Dendritic cell treated with granulocyte-macrophage colony-stimulating factor and Interleukin-4, amounts not matched to agents 40 ng/mL and 50 ng/mL, for 4 days (primary cell): Measurements from ENCODE around the gene LBP.
"Not testable (repeated sequence)": the region's sequence is repeated elsewhere in the genome, so short reads cannot be mapped to it uniquely, and the experiment has no call there.

Source experiments
- H3K27ac Mint-ChIP-seq: one replicate; pipeline ENCODE4 v1.8.0; 2022; ENCODE audit warnings: mild to moderate bottlenecking, mixed read lengths
- H3K27me3 Mint-ChIP-seq: one replicate; pipeline ENCODE4 v1.8.0; 2022; ENCODE audit warnings: mild to moderate bottlenecking, mixed read lengths
- H3K36me3 Mint-ChIP-seq: one replicate; pipeline ENCODE4 v1.8.0; 2022; ENCODE audit warnings: low read depth, mixed read lengths
- H3K4me1 Mint-ChIP-seq: one replicate; pipeline ENCODE4 v1.8.0; 2022; ENCODE audit warnings: low read depth, mixed read lengths
- H3K4me3 Mint-ChIP-seq: one replicate; pipeline ENCODE4 v1.8.0; 2022; ENCODE audit warnings: mild to moderate bottlenecking, moderate library complexity, mixed read lengths
- H3K9me3 Mint-ChIP-seq: one replicate; pipeline ENCODE4 v1.8.0; 2022; ENCODE audit warnings: mixed read lengths
- intact Hi-C: fragments of 100-400 bp; cut with micrococcal nuclease; formaldehyde crosslinking; loops from one replicate; pipeline ENCODE4 v1.15.0; 2022

The LBP gene

GRCh38 chr20:38331814-38332213, 14.5 kb upstream of the LBP start:
- Mint-ChIP-seq H3K4me1 (no peaks in the 10 kb centered on the region), H3K27me3 (peaks cover 40% of the 10 kb centered on the region), H3K36me3 (no peaks in the 10 kb centered on the region), H3K4me3 (no peak overlapping the region), H3K9me3 (no peaks in the 10 kb centered on the region), H3K27ac (no peak overlapping the region)
- intact Hi-C loops: no loop called here

DNA sequence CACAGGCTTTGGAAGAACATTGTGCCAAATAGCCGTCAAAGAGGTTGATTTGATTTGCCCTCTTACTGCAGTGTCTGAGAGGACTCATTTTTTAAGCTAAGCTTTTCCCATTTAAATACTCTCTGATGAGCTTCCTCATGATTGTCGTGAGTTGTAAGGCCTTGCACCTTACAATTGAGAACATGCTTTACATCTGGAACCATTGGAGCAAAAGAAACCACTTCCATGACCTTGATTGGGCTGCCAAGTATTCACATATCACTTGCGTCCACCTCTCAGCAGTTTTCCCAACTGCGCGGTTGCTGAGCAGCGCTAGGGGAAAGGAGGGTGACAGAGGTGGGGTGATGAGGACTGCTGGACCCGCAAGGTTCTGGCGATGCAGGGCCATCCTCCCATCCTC, 12.3 kb upstream of the LBP start:
- Mint-ChIP-seq H3K27ac (no peak overlapping the region), H3K4me1 (no peaks in the 10 kb centered on the region), H3K9me3 (peaks cover 12% of the 10 kb centered on the region), H3K4me3 (no peak overlapping the region), H3K27me3 (peaks cover 47% of the 10 kb centered on the region), H3K36me3 (peaks cover 8% of the 10 kb centered on the region)
- intact Hi-C loops: no loop called here

- Mint-ChIP-seq H3K4me1 (no peaks in the 10 kb centered on the region), H3K27ac (no peak overlapping the region), H3K36me3 (peaks cover 8% of the 10 kb centered on the region), H3K4me3 (no peak overlapping the region), H3K27me3 (peaks cover 50% of the 10 kb centered on the region), H3K9me3 (peaks cover 12% of the 10 kb centered on the region)
- intact Hi-C loops: loop anchor here (1.0 kb wide), 1 partner anchor 72 kb away; no protein-coding TSS in a partner anchor
Observed at GRCh38 chr20:38336726-38337125, 9.6 kb upstream of the LBP start.

GRCh38 chr20:38337561-38338140, 8.6 kb upstream of the LBP start:
- Mint-ChIP-seq H3K4me1 (no peaks in the 10 kb centered on the region), H3K9me3 (peaks cover 12% of the 10 kb centered on the region), H3K36me3 (peaks cover 8% of the 10 kb centered on the region), H3K4me3 (no peak overlapping the region), H3K27ac (no peak overlapping the region), H3K27me3 (peaks cover 47% of the 10 kb centered on the region)
- intact Hi-C loops: loop anchor here (1.0 kb wide), 1 partner anchor 71 kb away; no protein-coding TSS in a partner anchor

DNA sequence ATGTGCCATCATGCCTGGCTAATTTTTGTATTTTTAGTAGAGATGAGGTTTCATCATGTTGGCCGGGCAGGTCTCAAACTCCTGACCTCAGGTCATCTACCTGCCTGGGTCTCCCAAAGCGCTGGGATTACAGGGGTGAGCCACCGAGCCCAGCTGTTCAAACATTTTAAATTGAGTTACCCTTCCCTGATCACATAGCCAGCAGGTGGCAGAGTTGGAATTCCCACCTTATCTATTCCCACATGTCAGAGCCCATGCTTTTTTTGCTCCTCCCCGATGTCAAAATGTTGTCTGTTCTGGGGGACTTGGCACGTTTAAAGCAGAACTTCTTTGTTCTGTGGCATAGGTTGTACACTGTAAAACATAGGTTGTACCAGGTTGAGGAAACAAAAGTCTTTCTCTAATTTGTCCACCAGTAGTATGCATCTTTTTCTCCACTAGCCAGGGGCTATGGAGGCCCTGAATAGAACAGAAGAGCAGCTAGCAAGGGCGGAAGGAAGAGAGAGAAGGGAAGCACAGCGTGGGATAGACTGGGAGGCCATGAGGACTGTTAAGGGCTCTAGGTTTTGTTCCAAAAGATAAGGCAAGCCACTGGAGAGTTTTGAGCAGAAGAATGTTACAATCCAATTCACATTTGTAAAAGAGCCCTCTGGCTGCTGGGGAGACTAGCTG, 7.3 kb upstream of the LBP start:
- Mint-ChIP-seq H3K4me1 (no peaks in the 10 kb centered on the region), H3K4me3 (no peak overlapping the region), H3K36me3 (peaks cover 8% of the 10 kb centered on the region), H3K27me3 (peaks cover 48% of the 10 kb centered on the region), H3K9me3 (peaks cover 12% of the 10 kb centered on the region), H3K27ac (no peak overlapping the region)
- intact Hi-C loops: no loop called here

GRCh38 chr20:38339521-38339896, 6.8 kb upstream of the LBP start:
- intact Hi-C loops, H3K4me1 Mint-ChIP-seq, H3K27ac Mint-ChIP-seq, H3K4me3 Mint-ChIP-seq, H3K36me3 Mint-ChIP-seq: not testable (repeated sequence)
- Mint-ChIP-seq H3K9me3 (peaks cover 12% of the 10 kb centered on the region), H3K27me3 (peaks cover 48% of the 10 kb centered on the region)

DNA sequence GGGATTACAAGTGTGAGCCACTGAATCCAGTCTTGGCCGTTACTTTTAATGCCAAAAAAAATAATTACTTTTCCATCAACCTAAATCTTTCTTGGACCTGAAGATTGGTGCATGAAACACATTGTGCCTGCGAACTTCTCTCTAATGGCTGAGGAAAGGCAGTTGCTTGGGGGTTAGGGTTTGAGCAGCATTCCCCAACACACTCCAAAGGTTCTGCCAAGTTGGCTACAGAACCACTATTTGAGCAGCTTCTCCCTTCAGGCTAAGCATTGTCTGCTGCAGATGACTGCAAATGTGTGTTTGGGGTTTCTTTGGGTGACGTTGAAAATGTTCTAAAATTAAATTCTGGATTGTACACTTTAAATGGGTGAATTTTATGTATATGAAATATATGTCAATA, 6.3 kb upstream of the LBP start:
- H3K27ac Mint-ChIP-seq: no peak overlapping the region
- H3K9me3 Mint-ChIP-seq: peaks cover 12% of the 10 kb centered on the region
- peaks cover 50% of the 10 kb centered on the region for H3K27me3 Mint-ChIP-seq
- intact Hi-C loops: no loop called here
- H3K4me1 Mint-ChIP-seq: no peaks in the 10 kb centered on the region
- no peak overlapping the region for H3K4me3 Mint-ChIP-seq
- H3K36me3 Mint-ChIP-seq: peaks cover 8% of the 10 kb centered on the region

DNA sequence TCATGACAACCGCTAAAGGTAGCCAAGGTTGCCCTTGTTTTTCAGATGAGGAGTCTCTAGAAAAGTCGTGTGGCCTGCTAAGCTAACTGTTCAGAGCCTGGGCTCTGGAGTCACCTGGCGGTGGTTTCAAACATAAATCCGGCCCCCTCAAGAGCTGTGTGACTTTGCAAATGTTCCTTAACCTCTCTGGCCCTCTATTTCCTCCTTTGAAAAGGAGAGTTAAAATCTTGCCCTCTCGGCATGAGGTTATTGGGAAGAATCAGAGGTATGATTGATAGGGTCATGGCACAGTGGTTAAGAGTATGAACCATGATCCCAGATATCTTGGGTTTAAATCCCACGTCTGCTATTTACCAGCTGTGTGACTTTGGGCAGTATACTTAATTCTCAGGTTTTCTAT, 5.6 kb upstream of the LBP start:
- Mint-ChIP-seq H3K27me3 (peaks cover 45% of the 10 kb centered on the region), H3K9me3 (peaks cover 12% of the 10 kb centered on the region), H3K4me1 (no peaks in the 10 kb centered on the region), H3K4me3 (no peak overlapping the region), H3K27ac (no peak overlapping the region), H3K36me3 (peaks cover 8% of the 10 kb centered on the region)
- intact Hi-C loops: no loop called here

DNA sequence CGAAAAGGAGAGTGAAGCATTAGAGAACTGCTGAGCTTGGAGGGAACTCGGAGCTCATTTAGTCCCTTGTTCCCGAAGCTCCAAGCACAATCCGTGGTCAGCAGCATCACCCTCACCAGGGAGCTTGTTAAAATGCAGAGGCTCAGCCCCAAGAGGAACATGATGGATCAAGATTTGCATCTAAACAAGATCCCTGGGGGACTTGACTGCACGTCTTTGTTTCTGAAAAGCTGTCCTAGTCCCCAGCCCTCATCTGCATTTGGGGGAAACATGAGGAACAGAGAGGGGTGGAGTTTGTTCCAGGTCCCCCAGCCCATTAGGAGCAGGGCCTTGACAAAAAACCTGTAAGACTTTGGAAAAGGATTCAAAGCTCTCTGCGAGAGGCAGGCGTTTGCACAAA, 4.1 kb upstream of the LBP start:
- peaks cover 12% of the 10 kb centered on the region for H3K9me3 Mint-ChIP-seq
- H3K27ac Mint-ChIP-seq: no peak overlapping the region
- H3K27me3 Mint-ChIP-seq: peaks cover 37% of the 10 kb centered on the region
- intact Hi-C loops: no loop called here
- no peak overlapping the region for H3K4me3 Mint-ChIP-seq
- H3K4me1 Mint-ChIP-seq: no peaks in the 10 kb centered on the region
- H3K36me3 Mint-ChIP-seq: peaks cover 8% of the 10 kb centered on the region

GRCh38 chr20:38342713-38343310, 3.5 kb upstream of the LBP start:
- intact Hi-C loops: no loop called here
- Mint-ChIP-seq H3K36me3 (peaks cover 5% of the 10 kb centered on the region), H3K4me3 (no peak overlapping the region), H3K9me3 (peaks cover 8% of the 10 kb centered on the region), H3K27me3 (peaks cover 35% of the 10 kb centered on the region), H3K27ac (no peak overlapping the region), H3K4me1 (no peaks in the 10 kb centered on the region)

- no peak overlapping the region for H3K4me3 Mint-ChIP-seq
- H3K4me1 Mint-ChIP-seq: no peaks in the 10 kb centered on the region
- H3K27me3 Mint-ChIP-seq: peaks cover 29% of the 10 kb centered on the region
- H3K9me3 Mint-ChIP-seq: peaks cover under 1% of the 10 kb centered on the region
- intact Hi-C loops: no loop called here
- no peak overlapping the region for H3K27ac Mint-ChIP-seq
- no peaks in the 10 kb centered on the region for H3K36me3 Mint-ChIP-seq
Observed at GRCh38 chr20:38343311-38344106, 2.8 kb upstream of the LBP start.

DNA sequence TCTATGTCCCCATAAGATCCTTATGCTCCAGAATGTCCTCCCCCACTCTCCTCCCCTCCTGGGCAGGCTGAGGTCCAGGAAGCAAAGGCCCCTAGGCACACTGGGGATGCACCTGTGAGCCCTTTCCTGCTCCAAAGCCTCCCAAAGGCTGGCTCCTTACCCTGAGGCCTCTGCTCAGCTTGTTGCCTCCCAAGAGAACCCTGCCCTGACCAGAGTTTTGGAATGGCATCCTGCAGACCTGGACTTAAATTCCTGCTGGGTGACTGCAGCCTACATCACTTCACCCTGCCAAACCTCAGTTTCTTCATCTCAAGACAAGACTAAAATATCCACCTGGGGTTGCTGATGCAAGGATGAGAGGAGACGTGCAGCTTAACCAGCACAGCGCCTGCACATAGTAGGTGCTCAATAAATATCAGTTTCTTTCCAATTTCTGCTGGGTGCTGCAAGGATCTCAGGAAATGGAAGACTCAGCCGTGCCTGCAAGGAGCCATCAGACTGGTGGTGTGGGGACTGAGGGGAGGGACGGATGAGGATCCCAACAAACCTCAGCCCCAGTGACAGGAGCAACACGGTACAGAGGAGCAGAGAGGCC, 2.1 kb upstream of the LBP start:
- H3K27me3 Mint-ChIP-seq: peaks cover 29% of the 10 kb centered on the region
- no peak overlapping the region for H3K4me3 Mint-ChIP-seq
- no peaks in the 10 kb centered on the region for H3K4me1 Mint-ChIP-seq
- H3K27ac Mint-ChIP-seq: no peak overlapping the region
- H3K36me3 Mint-ChIP-seq: no peaks in the 10 kb centered on the region
- H3K9me3 Mint-ChIP-seq: no peaks in the 10 kb centered on the region
- intact Hi-C loops: no loop called here

DNA sequence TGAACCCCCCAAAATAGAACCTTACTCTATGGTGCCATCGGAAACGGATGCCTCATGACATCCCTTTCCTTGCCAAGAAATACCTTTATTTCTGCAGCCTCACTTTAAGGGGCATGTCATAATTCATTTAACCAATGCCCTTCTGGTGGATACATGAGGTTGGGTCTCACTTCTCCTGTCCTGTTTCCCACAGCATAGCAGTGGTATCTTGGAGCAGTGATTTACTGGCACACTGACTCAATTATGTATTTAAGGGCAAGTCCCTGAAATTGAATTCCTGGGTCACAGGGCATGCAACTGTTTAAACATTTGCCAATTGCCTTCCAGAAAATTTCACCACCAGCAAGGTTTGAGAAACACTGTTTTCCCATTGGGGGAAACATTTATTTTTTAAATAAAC, 639 bp upstream of the LBP start:
- H3K27ac Mint-ChIP-seq: no peak overlapping the region
- intact Hi-C loops: no loop called here

GRCh38 chr20:38346741-38347140, 459 bp downstream of the LBP start:
- H3K27me3 Mint-ChIP-seq: peaks cover 34% of the 10 kb centered on the region
- H3K9me3 Mint-ChIP-seq: no peaks in the 10 kb centered on the region
- H3K36me3 Mint-ChIP-seq: no peaks in the 10 kb centered on the region
- H3K4me1 Mint-ChIP-seq: peaks cover 5% of the 10 kb centered on the region
- H3K4me3 Mint-ChIP-seq: no peak overlapping the region
- H3K27ac Mint-ChIP-seq: no peak overlapping the region
- intact Hi-C loops: no loop called here

More for the DNA sequence above, 639 bp upstream of the LBP start:
- H3K9me3 Mint-ChIP-seq: no peaks in the 10 kb centered on the region
- H3K27me3 Mint-ChIP-seq: peaks cover 34% of the 10 kb centered on the region
- no peaks in the 10 kb centered on the region for H3K4me1 Mint-ChIP-seq
- no peak overlapping the region for H3K4me3 Mint-ChIP-seq
- H3K36me3 Mint-ChIP-seq: no peaks in the 10 kb centered on the region
